WTC11 (cell line): ENCODE results near the gene ACSL5. TPM values are rescaled to one million over a fixed set of nuclear protein-coding genes. Genes with fewer than 3 reads are reported as not detected.

Experiments used
- ATAC-seq: fragments of 200-7000 bp; cut with Tn5 transposase; 2 replicates; pipeline ENCODE4 v1.10.0; 2021; ENCODE audit warnings: mild to moderate bottlenecking, moderate library complexity
- CTCF ChIA-PET: fragments of 300-600 bp; sonication (Branson Sonifier 250); formaldehyde crosslinking; loops from one replicate; lab custom pipeline; 2021; ENCODE audit warnings: antibody characterized with exemption; lab: Charles Lee
- POLR2A ChIA-PET: fragments of 350-600 bp; sonication (Branson Sonifier 250); formaldehyde crosslinking; loops from one replicate; lab custom pipeline; 2021; ENCODE audit warnings: antibody characterized with exemption; lab: Charles Lee
- DNase-seq: peaks from one replicate; pipeline ENCODE4 v3.0.0; 2021; ENCODE audit warnings: low spot score
- H3K27ac Mint-ChIP-seq: 2 replicates; pipeline ENCODE4 v1.8.0; 2021; ENCODE audit warnings: mixed read lengths
- H3K27me3 Mint-ChIP-seq: 2 replicates; pipeline ENCODE4 v1.8.0; 2021; ENCODE audit warnings: low read depth, mild to moderate bottlenecking, moderate library complexity, mixed read lengths
- H3K36me3 Mint-ChIP-seq: 2 replicates; pipeline ENCODE4 v1.8.0; 2021; ENCODE audit warnings: mixed read lengths
- H3K4me1 Mint-ChIP-seq: 2 replicates; pipeline ENCODE4 v1.8.0; 2022; ENCODE audit warnings: mixed read lengths
- H3K4me3 Mint-ChIP-seq: 2 replicates; pipeline ENCODE4 v1.8.0; 2021; ENCODE audit warnings: mild to moderate bottlenecking, moderate library complexity, mixed read lengths
- H3K9me3 Mint-ChIP-seq: 2 replicates; pipeline ENCODE4 v1.8.0; 2021; ENCODE audit warnings: mixed read lengths
- CREB1 ChIP-seq: sonication (generic); formaldehyde crosslinking; IDR thresholded peaks from 2 replicates; pipeline ENCODE4 v1.8.0; 2023; ENCODE audit warnings: mild to moderate bottlenecking, missing genetic modification reagents
- CTCF ChIP-seq: fragments of 200-600 bp; IDR thresholded peaks from 2 replicates; pipeline ENCODE4 v1.8.0; 2022; ENCODE audit warnings: antibody characterized with exemption
- EMX1 ChIP-seq: fragments of 250-450 bp; sonication (Bioruptor Pico); IDR thresholded peaks from 2 replicates; pipeline ENCODE4 v1.8.0; 2021; ENCODE audit warnings: mild to moderate bottlenecking
- FOXJ3 ChIP-seq: sonication (generic); formaldehyde crosslinking; IDR thresholded peaks from 2 replicates; pipeline ENCODE4 v1.9.0; 2021; ENCODE audit warnings: missing genetic modification reagents, mild to moderate bottlenecking, borderline replicate concordance
- MYBL2 ChIP-seq: sonication (generic); formaldehyde crosslinking; IDR thresholded peaks from 2 replicates; pipeline ENCODE4 v1.8.1; 2023; ENCODE audit warnings: mild to moderate bottlenecking, moderate library complexity, missing genetic modification reagents
- NFYB ChIP-seq: sonication (generic); formaldehyde crosslinking; conservative IDR thresholded peaks from 2 replicates; pipeline ENCODE4 v1.8.0; 2022; ENCODE audit warnings: low read depth, missing genetic modification reagents
- SP1 ChIP-seq: sonication (generic); formaldehyde crosslinking; conservative IDR thresholded peaks from 2 replicates; pipeline ENCODE4 v1.8.1; 2022; ENCODE audit warnings: missing genetic modification reagents
- TCF7 ChIP-seq: sonication (generic); formaldehyde crosslinking; IDR thresholded peaks from 2 replicates; pipeline ENCODE4 v1.8.0; 2022; ENCODE audit warnings: mild to moderate bottlenecking, low read depth, missing genetic modification reagents, moderate library complexity
- USF2 ChIP-seq: sonication (generic); formaldehyde crosslinking; IDR thresholded peaks from 2 replicates; pipeline ENCODE4 v1.8.1; 2023; ENCODE audit warnings: mild to moderate bottlenecking, missing genetic modification reagents, moderate library complexity
- ZBTB21 ChIP-seq: sonication (generic); formaldehyde crosslinking; IDR thresholded peaks from 2 replicates; pipeline ENCODE4 v1.8.1; 2023; ENCODE audit warnings: mild to moderate bottlenecking, missing genetic modification reagents, borderline replicate concordance
- ZNF121 ChIP-seq: sonication (generic); formaldehyde crosslinking; IDR thresholded peaks from 2 replicates; pipeline ENCODE4 v1.8.0; 2023; ENCODE audit warnings: missing genetic modification reagents
- ZNF232 ChIP-seq: sonication (generic); formaldehyde crosslinking; IDR thresholded peaks from 2 replicates; pipeline ENCODE4 v1.8.0; 2022; ENCODE audit warnings: mild to moderate bottlenecking, missing genetic modification reagents
- total RNA-seq: library from RNA; stranded (reverse); gene quantifications from 3 replicates; pipeline ENCODE4 v1.2.3, GENCODE V29; 2021
- TF ChIP-seq, protein P1 (sequence below): sonication (generic); formaldehyde crosslinking; IDR thresholded peaks from 2 replicates; pipeline ENCODE4 v1.8.1; 2023; ENCODE audit warnings: mild to moderate bottlenecking, moderate library complexity, missing genetic modification reagents
- TF ChIP-seq, protein P2 (sequence below): sonication (generic); formaldehyde crosslinking; IDR thresholded peaks from 2 replicates; pipeline ENCODE4 v1.8.0; 2022; ENCODE audit warnings: mild to moderate bottlenecking, missing genetic modification reagents
- TF ChIP-seq, protein P3 (sequence below): fragments of 250-450 bp; sonication (Bioruptor Pico); IDR thresholded peaks from 2 replicates; pipeline ENCODE4 v2.1.2; 2022; ENCODE audit warnings: mild to moderate bottlenecking, moderate library complexity
- TF ChIP-seq, protein P4 (sequence below): fragments of 250-450 bp; sonication (Bioruptor Pico); IDR thresholded peaks from 2 replicates; pipeline ENCODE4 v1.9.0; 2021; ENCODE audit warnings: moderate library complexity, mild to moderate bottlenecking, inconsistent platforms, borderline replicate concordance

The ACSL5 gene
- total RNA-seq, 1 experiment from 2014 or later = 0.22 TPM

GRCh38 chr10:112466802-112467201 is 92.9 kb downstream of the ACSL5 start:
- POLR2A ChIA-PET = no interaction called here
- TF ChIP-seq EMX1 (CRISPR knock-in tag) (no peak), NFYB (CRISPR knock-in tag) (no peak), TCF7 (no peak), ZNF121 (CRISPR knock-in tag) (no peak), ZBTB21 (CRISPR knock-in tag) (no peak), USF2 (CRISPR knock-in tag) (no peak)
- TF ChIP-seq, protein P1, sequence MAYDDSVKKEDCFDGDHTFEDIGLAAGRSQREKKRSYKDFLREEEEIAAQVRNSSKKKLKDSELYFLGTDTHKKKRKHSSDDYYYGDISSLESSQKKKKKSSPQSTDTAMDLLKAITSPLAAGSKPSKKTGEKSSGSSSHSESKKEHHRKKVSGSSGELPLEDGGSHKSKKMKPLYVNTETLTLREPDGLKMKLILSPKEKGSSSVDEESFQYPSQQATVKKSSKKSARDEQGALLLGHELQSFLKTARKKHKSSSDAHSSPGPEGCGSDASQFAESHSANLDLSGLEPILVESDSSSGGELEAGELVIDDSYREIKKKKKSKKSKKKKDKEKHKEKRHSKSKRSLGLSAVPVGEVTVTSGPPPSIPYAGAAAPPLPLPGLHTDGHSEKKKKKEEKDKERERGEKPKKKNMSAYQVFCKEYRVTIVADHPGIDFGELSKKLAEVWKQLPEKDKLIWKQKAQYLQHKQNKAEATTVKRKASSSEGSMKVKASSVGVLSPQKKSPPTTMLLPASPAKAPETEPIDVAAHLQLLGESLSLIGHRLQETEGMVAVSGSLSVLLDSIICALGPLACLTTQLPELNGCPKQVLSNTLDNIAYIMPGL (CRISPR knock-in tag) = no peak
- TF ChIP-seq, protein P2, sequence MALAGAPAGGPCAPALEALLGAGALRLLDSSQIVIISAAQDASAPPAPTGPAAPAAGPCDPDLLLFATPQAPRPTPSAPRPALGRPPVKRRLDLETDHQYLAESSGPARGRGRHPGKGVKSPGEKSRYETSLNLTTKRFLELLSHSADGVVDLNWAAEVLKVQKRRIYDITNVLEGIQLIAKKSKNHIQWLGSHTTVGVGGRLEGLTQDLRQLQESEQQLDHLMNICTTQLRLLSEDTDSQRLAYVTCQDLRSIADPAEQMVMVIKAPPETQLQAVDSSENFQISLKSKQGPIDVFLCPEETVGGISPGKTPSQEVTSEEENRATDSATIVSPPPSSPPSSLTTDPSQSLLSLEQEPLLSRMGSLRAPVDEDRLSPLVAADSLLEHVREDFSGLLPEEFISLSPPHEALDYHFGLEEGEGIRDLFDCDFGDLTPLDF (CRISPR knock-in tag) = no peak
- TF ChIP-seq, all 79 proteins: peak for 0

GRCh38 chr10:112467541-112468075 is 93.7 kb downstream of the ACSL5 start:
- no peak overlapping the region for H3K4me3 Mint-ChIP-seq
- DNase-seq (no peak), ATAC-seq (no peak)
- no peak for TF ChIP-seq MYBL2 (CRISPR knock-in tag)
- no peak for TF ChIP-seq ZBTB21 (CRISPR knock-in tag)
- TF ChIP-seq SP1 (CRISPR knock-in tag) = no peak
- no peak for TF ChIP-seq FOXJ3 (CRISPR knock-in tag)
- TF ChIP-seq CREB1 (CRISPR knock-in tag) = no peak
- TF ChIP-seq, protein P3, sequence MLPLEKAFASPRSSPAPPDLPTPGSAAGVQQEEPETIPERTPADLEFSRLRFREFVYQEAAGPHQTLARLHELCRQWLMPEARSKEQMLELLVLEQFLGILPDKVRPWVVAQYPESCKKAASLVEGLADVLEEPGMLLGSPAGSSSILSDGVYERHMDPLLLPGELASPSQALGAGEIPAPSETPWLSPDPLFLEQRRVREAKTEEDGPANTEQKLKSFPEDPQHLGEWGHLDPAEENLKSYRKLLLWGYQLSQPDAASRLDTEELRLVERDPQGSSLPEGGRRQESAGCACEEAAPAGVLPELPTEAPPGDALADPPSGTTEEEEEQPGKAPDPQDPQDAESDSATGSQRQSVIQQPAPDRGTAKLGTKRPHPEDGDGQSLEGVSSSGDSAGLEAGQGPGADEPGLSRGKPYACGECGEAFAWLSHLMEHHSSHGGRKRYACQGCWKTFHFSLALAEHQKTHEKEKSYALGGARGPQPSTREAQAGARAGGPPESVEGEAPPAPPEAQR = no peak
- no peak for TF ChIP-seq ZNF232 (CRISPR knock-in tag)
- ChIA-PET POLR2A (no interaction called here), CTCF (interaction anchor here (0.7 kb wide), 1 partner anchor 349 kb away, joined by 3 read pairs; no protein-coding TSS in a partner anchor)
- H3K9me3 Mint-ChIP-seq = peaks cover 9% of the 10 kb centered on the region
- H3K27ac Mint-ChIP-seq = no peak overlapping the region
- peaks cover 24% of the 10 kb centered on the region for H3K36me3 Mint-ChIP-seq
- peaks cover 8% of the 10 kb centered on the region for H3K4me1 Mint-ChIP-seq
- no peaks in the 10 kb centered on the region for H3K27me3 Mint-ChIP-seq

More at GRCh38 chr10:112466802-112467201, 92.9 kb downstream of the ACSL5 start:
- H3K27ac Mint-ChIP-seq = no peak overlapping the region
- no peak for DNase-seq
- H3K9me3 Mint-ChIP-seq = peaks cover 9% of the 10 kb centered on the region
- no peak overlapping the region for H3K4me3 Mint-ChIP-seq
- H3K4me1 Mint-ChIP-seq = peaks cover under 1% of the 10 kb centered on the region; the same call in 1 of the 2 replicates
- H3K27me3 Mint-ChIP-seq = no peaks in the 10 kb centered on the region
- no peak for ATAC-seq
- H3K36me3 Mint-ChIP-seq = peaks cover 24% of the 10 kb centered on the region
- CTCF ChIA-PET = interaction anchor here (0.7 kb wide), 1 partner anchor 350 kb away, joined by 3 read pairs; no protein-coding TSS in a partner anchor

GRCh38 chr10:112471878-112472487 is 98.1 kb downstream of the ACSL5 start:
- TF ChIP-seq CTCF = peak; percentile 28
- TF ChIP-seq, protein P4, sequence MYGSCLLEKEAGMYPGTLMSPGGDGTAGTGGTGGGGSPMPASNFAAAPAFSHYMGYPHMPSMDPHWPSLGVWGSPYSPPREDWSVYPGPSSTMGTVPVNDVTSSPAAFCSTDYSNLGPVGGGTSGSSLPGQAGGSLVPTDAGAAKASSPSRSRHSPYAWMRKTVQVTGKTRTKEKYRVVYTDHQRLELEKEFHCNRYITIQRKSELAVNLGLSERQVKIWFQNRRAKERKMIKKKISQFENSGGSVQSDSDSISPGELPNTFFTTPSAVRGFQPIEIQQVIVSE = no peak
- TF ChIP-seq, all 79 proteins: peak for 1
- ATAC-seq (peak; percentile 83), DNase-seq (no peak)
- Mint-ChIP-seq H3K4me3 (no peak overlapping the region), H3K27me3 (no peaks in the 10 kb centered on the region), H3K27ac (peak overlapping the region; percentile 14; the same call in 1 of the 2 replicates), H3K36me3 (peaks cover 3% of the 10 kb centered on the region; the same call in 1 of the 2 replicates), H3K4me1 (peaks cover 17% of the 10 kb centered on the region), H3K9me3 (no peaks in the 10 kb centered on the region)
- POLR2A ChIA-PET = interaction anchor here (0.7 kb wide), 1 partner anchor 11 kb away, joined by 5 read pairs; no protein-coding TSS in a partner anchor
- CTCF ChIA-PET = interaction anchor here (0.6 to 2.3 kb wide), 53 partner anchors 9 to 1091 kb away, joined by 3 to 17 read pairs (median 4); partner anchors contain the start of genes VTI1A and ZDHHC6
